Measurements from ENCODE around the gene NUDCD2. TPM values are rescaled to one million over a fixed set of nuclear protein-coding genes. Genes with fewer than 3 reads are reported as not detected.

NUDCD2 gene
- total and polyA plus RNA-seq, 2 donors (not counting 1 experiment from before 2014, with no cell fraction given) = 6.8 to 24.4 TPM

DNA sequence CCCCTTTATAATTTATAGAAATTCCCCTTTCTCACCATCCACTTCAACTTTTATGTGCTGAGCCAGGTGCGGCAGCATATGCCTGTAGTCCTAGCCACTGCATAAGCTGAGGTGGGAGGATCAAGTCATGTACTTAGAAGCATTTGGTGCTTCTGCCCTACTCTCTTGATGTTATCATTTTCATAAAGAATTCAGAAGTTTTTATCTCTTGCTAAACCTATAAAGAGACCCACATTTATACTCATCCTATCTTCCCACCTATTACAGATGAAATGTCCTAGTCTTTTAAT is 19.0 kb upstream of the NUDCD2 start:
- CTCF ChIA-PET = no interaction called here
- WGBS (ENCODE audit: insufficient coverage) = no CpG with 5 or more reads among the region's 1 CpG
- no peak overlapping the region for H3K4me2 ChIP-seq (replicated peaks; ENCODE audit: low read depth, low read length, poor library complexity, severe bottlenecking)

DNA sequence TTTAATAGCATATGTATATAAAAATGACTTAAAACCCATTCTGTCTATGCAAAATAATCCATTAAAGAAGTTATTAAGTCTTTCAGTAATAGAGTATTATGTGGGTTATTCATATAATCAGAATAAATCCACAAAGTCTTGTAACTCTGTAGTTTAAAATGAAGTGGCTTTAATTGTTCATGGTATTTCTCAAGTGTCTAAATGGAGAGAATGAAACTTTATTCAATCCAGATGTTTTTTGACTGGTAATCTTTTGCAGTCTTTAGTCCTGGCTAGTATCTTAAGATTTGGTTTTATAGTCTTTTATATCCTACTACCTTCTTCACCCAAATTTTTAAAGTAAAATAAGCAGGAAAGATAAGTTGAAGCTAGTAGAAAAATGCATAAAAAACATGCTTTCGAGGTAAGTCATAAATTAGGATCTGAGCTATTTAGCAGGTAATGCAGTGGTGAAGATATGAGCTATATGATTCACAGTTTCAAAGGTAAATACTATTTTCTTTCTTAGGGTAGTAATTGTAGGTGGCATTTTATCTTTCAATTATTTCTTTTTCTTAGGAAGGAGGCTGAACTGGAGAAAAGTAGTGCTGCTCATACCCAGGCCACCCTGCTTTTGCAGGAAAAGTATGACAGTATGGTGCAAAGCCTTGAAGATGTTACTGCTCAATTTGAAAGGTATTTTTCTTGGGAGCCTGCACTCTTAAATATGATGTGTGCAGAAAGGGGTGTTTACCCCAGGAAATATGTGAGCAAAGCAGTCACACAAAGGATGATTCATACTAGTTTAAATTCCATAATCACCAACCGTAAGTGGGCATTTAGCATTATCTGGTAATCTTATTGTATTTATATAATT is 18.5 kb upstream of the NUDCD2 start:
- no peak overlapping the region for H3K27ac Mint-ChIP-seq
- Histone ChIP-seq H3K9me3 (ENCODE audit: control extremely low read depth in 1 of 3, control insufficient read depth in 2 of 3, insufficient read depth in 1 of 3, low read length in 2 of 3) (no peaks in the 10 kb centered on the region), H3K36me3 (replicated peaks in 1 of 2; ENCODE audit: control extremely low read depth in 1 of 2, control insufficient read depth in 1 of 2, extremely low read depth in 1 of 2, insufficient read depth in 2 of 2, low read length in 1 of 2) (no peaks in the 10 kb centered on the region), H3K27me3 (replicated peaks in 1 of 4; ENCODE audit: control extremely low read depth in 1 of 4, control insufficient read depth in 3 of 4, insufficient read depth in 4 of 4, low read length in 3 of 4) (no peaks in the 10 kb centered on the region), H4K20me1 (ENCODE audit: control insufficient read depth, insufficient read depth, low read length, poor library complexity, severe bottlenecking) (no peaks in the 10 kb centered on the region), H3K4me2 (replicated peaks; ENCODE audit: low read depth, low read length, poor library complexity, severe bottlenecking) (no peak overlapping the region), H3K4me1 (ENCODE audit: control insufficient read depth in 2 of 2, insufficient read depth in 2 of 2, low read length in 2 of 2) (no peaks in the 10 kb centered on the region), H3K27ac (ENCODE audit: low read length in 2 of 2) (no peak overlapping the region), H3K79me2 (ENCODE audit: control insufficient read depth, insufficient read depth, low read length) (no peaks in the 10 kb centered on the region), H3K4me3 (ENCODE audit: control extremely low read depth in 1 of 5, extremely low read depth in 1 of 5, insufficient read depth in 1 of 5, low read depth in 2 of 5, low read length in 4 of 5) (no peak overlapping the region), H3K9ac (ENCODE audit: low read length) (no peak overlapping the region), H2AFZ (ENCODE audit: insufficient read depth, low read depth, low read length, poor library complexity, severe bottlenecking) (no peak overlapping the region)
- no peak for DNase-seq
- no peaks in the 10 kb centered on the region for H3K4me1 Mint-ChIP-seq
- H3K4me3 Mint-ChIP-seq = no peak overlapping the region
- TF ChIP-seq, protein P1, sequence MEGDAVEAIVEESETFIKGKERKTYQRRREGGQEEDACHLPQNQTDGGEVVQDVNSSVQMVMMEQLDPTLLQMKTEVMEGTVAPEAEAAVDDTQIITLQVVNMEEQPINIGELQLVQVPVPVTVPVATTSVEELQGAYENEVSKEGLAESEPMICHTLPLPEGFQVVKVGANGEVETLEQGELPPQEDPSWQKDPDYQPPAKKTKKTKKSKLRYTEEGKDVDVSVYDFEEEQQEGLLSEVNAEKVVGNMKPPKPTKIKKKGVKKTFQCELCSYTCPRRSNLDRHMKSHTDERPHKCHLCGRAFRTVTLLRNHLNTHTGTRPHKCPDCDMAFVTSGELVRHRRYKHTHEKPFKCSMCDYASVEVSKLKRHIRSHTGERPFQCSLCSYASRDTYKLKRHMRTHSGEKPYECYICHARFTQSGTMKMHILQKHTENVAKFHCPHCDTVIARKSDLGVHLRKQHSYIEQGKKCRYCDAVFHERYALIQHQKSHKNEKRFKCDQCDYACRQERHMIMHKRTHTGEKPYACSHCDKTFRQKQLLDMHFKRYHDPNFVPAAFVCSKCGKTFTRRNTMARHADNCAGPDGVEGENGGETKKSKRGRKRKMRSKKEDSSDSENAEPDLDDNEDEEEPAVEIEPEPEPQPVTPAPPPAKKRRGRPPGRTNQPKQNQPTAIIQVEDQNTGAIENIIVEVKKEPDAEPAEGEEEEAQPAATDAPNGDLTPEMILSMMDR (IDR thresholded peaks at IDR 0.05) = no peak
- no peak for TF ChIP-seq EZH2 (IDR thresholded peaks at IDR 0.05; ENCODE audit: borderline replicate concordance, insufficient read depth, low read depth, low read length, poor library complexity, severe bottlenecking)
- peaks cover 3% of the 10 kb centered on the region for H3K9me3 Mint-ChIP-seq (ENCODE audit: insufficient read depth)
- CTCF ChIA-PET = no interaction called here
- no peak for ATAC-seq (ENCODE audit: low read depth)
- H3K27me3 Mint-ChIP-seq = no peaks in the 10 kb centered on the region
- no CpG with 5 or more reads among the region's 2 CpGs for WGBS (ENCODE audit: insufficient coverage)
- intact Hi-C loops (cut with micrococcal nuclease) = loop anchor here (10.0 kb wide), 1 partner anchor 1026 kb away; no protein-coding TSS in a partner anchor
- POLR2A ChIA-PET = no interaction called here

More for the DNA sequence above, 19.0 kb upstream of the NUDCD2 start:
- ATAC-seq (ENCODE audit: low read depth) = no peak
- no peaks in the 10 kb centered on the region for H3K4me1 Mint-ChIP-seq
- H2AFZ ChIP-seq (ENCODE audit: insufficient read depth, low read depth, low read length, poor library complexity, severe bottlenecking) = no peak overlapping the region
- H3K4me1 ChIP-seq (ENCODE audit: control insufficient read depth in 2 of 2, insufficient read depth in 2 of 2, low read length in 2 of 2) = no peaks in the 10 kb centered on the region
- POLR2A ChIA-PET = no interaction called here
- H3K27me3 ChIP-seq (replicated peaks in 1 of 4; ENCODE audit: control extremely low read depth in 1 of 4, control insufficient read depth in 3 of 4, insufficient read depth in 4 of 4, low read length in 3 of 4) = no peaks in the 10 kb centered on the region
- no peak for DNase-seq
- TF ChIP-seq EZH2 (IDR thresholded peaks at IDR 0.05; ENCODE audit: borderline replicate concordance, insufficient read depth, low read depth, low read length, poor library complexity, severe bottlenecking) = no peak
- TF ChIP-seq, protein P1 (IDR thresholded peaks at IDR 0.05) = no peak
- no peak overlapping the region for H3K27ac Mint-ChIP-seq
- no peaks in the 10 kb centered on the region for H3K9me3 ChIP-seq (ENCODE audit: control extremely low read depth in 1 of 3, control insufficient read depth in 2 of 3, insufficient read depth in 1 of 3, low read length in 2 of 3)
- H3K36me3 ChIP-seq (replicated peaks in 1 of 2; ENCODE audit: control extremely low read depth in 1 of 2, control insufficient read depth in 1 of 2, extremely low read depth in 1 of 2, insufficient read depth in 2 of 2, low read length in 1 of 2) = no peaks in the 10 kb centered on the region
- intact Hi-C loops (cut with micrococcal nuclease) = loop anchor here (10.0 kb wide), 1 partner anchor 1026 kb away; no protein-coding TSS in a partner anchor
- H3K4me3 Mint-ChIP-seq = no peak overlapping the region
- H3K27me3 Mint-ChIP-seq = no peaks in the 10 kb centered on the region
- H3K9ac ChIP-seq (ENCODE audit: low read length) = no peak overlapping the region
- H3K4me3 ChIP-seq (ENCODE audit: control extremely low read depth in 1 of 5, extremely low read depth in 1 of 5, insufficient read depth in 1 of 5, low read depth in 2 of 5, low read length in 4 of 5) = no peak overlapping the region
- no peaks in the 10 kb centered on the region for H4K20me1 ChIP-seq (ENCODE audit: control insufficient read depth, insufficient read depth, low read length, poor library complexity, severe bottlenecking)
- H3K9me3 Mint-ChIP-seq (ENCODE audit: insufficient read depth) = peaks cover 3% of the 10 kb centered on the region
- no peak overlapping the region for H3K27ac ChIP-seq (ENCODE audit: low read length in 2 of 2)
- H3K79me2 ChIP-seq (ENCODE audit: control insufficient read depth, insufficient read depth, low read length) = no peaks in the 10 kb centered on the region

Data from B cell (primary cell).